IPS-18c (cell line): ENCODE measurements around the gene LCA5.

ENCODE experiments used
- H3K4me3 ChIP-seq: 2 replicates; pipeline ENCODE4 v1.7.0; 2013; ENCODE audit warnings: low read depth, mild to moderate bottlenecking, low read length, moderate library complexity; ENCODE audit not compliant: insufficient read depth
- H3K9me3 ChIP-seq: one replicate; pipeline ENCODE4 v1.6.1; 2013; ENCODE audit warnings: mild to moderate bottlenecking, low read length, moderate library complexity; ENCODE audit not compliant: control insufficient read depth, insufficient read depth

The LCA5 gene

GRCh38 chr6:79440598-79440997, 96.6 kb downstream of the LCA5 start:
- Histone ChIP-seq H3K4me3 (no peak overlapping the region), H3K9me3 (peaks cover 4% of the 10 kb centered on the region)

- peaks cover 2% of the 10 kb centered on the region for H3K9me3 ChIP-seq
- no peak overlapping the region for H3K4me3 ChIP-seq
Observed at GRCh38 chr6:79438030-79438429, 99.2 kb downstream of the LCA5 start.

- no peak overlapping the region for H3K4me3 ChIP-seq
Observed at GRCh38 chr6:79436241-79436640, 101.0 kb downstream of the LCA5 start.

GRCh38 chr6:79435746-79436145, 101.5 kb downstream of the LCA5 start:
- H3K4me3 ChIP-seq = no peak overlapping the region
- H3K9me3 ChIP-seq = no peaks in the 10 kb centered on the region

More at GRCh38 chr6:79436241-79436640, 101.0 kb downstream of the LCA5 start:
- no peaks in the 10 kb centered on the region for H3K9me3 ChIP-seq
